ENCODE data around the gene MEGF6.

The MEGF6 gene

GRCh38 chr1:3606779-3607702, 4.3 kb downstream of the MEGF6 start:
- no peak for DNase-seq

- no peak for DNase-seq
Observed at GRCh38 chr1:3604997-3605823, 6.1 kb downstream of the MEGF6 start.

GRCh38 chr1:3604468-3604974, 6.8 kb downstream of the MEGF6 start:
- no peak for DNase-seq

GRCh38 chr1:3603571-3604467, 7.5 kb downstream of the MEGF6 start:
- no peak for DNase-seq

- no peak for DNase-seq
Observed at GRCh38 chr1:3603156-3603555, 8.2 kb downstream of the MEGF6 start.

GRCh38 chr1:3602375-3602774, 8.9 kb downstream of the MEGF6 start:
- no peak for DNase-seq

GRCh38 chr1:3601743-3602142, 9.6 kb downstream of the MEGF6 start:
- no peak for DNase-seq

- no peak for DNase-seq
Observed at GRCh38 chr1:3600354-3600753, 11.0 kb downstream of the MEGF6 start.

GRCh38 chr1:3599816-3600215, 11.5 kb downstream of the MEGF6 start:
- no peak for DNase-seq

- no peak for DNase-seq
Observed at GRCh38 chr1:3599286-3599811, 12.0 kb downstream of the MEGF6 start.

GRCh38 chr1:3598522-3599285, 12.6 kb downstream of the MEGF6 start:
- no peak for DNase-seq

- DNase-seq, result no peak
Observed at GRCh38 chr1:3598051-3598491, 13.2 kb downstream of the MEGF6 start.

GRCh38 chr1:3597599-3597964, 13.7 kb downstream of the MEGF6 start:
- no peak for DNase-seq

- DNase-seq, result no peak
Observed at GRCh38 chr1:3596663-3597598, 14.4 kb downstream of the MEGF6 start.

GRCh38 chr1:3595949-3596348, 15.4 kb downstream of the MEGF6 start:
- DNase-seq, result no peak

GRCh38 chr1:3594706-3595377, 16.5 kb downstream of the MEGF6 start:
- DNase-seq, result no peak

GRCh38 chr1:3593745-3594144, 17.6 kb downstream of the MEGF6 start:
- DNase-seq, result no peak

GRCh38 chr1:3593334-3593733, 18.0 kb downstream of the MEGF6 start:
- no peak for DNase-seq

GRCh38 chr1:3590951-3591865, 20.1 kb downstream of the MEGF6 start:
- no peak for DNase-seq

All from NCI-H526 (cell line).